Measurements from ENCODE around the gene SAMD10. TPM values are rescaled to one million over a fixed set of nuclear protein-coding genes. Genes with fewer than 3 reads are reported as not detected.
"Not testable (repeated sequence)": the region's sequence is repeated elsewhere in the genome, so short reads cannot be mapped to it uniquely, and the experiment has no call there.

Gene SAMD10
- total RNA-seq, 1 experiment from 2014 or later, result not detected

GRCh38 chr20:63969838-63970713, 9.4 kb downstream of the SAMD10 start, which contains the start of gene ZNF512B:
Gene ZNF512B, minus strand, starts transcription at chr20:63969930. Its CDS starts 1,980 bp downstream, at chr20:63967950.
- peak; percentile 16 for DNase-seq (ENCODE audit: low spot score)

- DNase-seq (ENCODE audit: low spot score), result no peak
These were observed 10.3 kb downstream of the SAMD10 start for GRCh38 chr20:63968928-63969760.

- no peak for DNase-seq (ENCODE audit: low spot score)
These were observed 11.1 kb downstream of the SAMD10 start for GRCh38 chr20:63968136-63968927.

GRCh38 chr20:63967330-63968135, 11.9 kb downstream of the SAMD10 start:
- DNase-seq (ENCODE audit: low spot score), result no peak

GRCh38 chr20:63966944-63967322, 12.5 kb downstream of the SAMD10 start:
- no peak for DNase-seq (ENCODE audit: low spot score)

GRCh38 chr20:63966172-63966943, 13.1 kb downstream of the SAMD10 start:
- DNase-seq (ENCODE audit: low spot score), result no peak

GRCh38 chr20:63964412-63964811, 15.0 kb downstream of the SAMD10 start:
- DNase-seq (ENCODE audit: low spot score), result no peak

- DNase-seq (ENCODE audit: low spot score), result no peak
These were observed 15.6 kb downstream of the SAMD10 start for GRCh38 chr20:63963784-63964301.

GRCh38 chr20:63963348-63963741, 16.1 kb downstream of the SAMD10 start:
- no peak for DNase-seq (ENCODE audit: low spot score)

GRCh38 chr20:63962426-63963347, 16.8 kb downstream of the SAMD10 start:
- DNase-seq (ENCODE audit: low spot score), result no peak

- DNase-seq (ENCODE audit: low spot score), result no peak
These were observed 17.6 kb downstream of the SAMD10 start for GRCh38 chr20:63961664-63962425.

- not testable (repeated sequence) for DNase-seq (ENCODE audit: low spot score)
These were observed 18.5 kb downstream of the SAMD10 start for GRCh38 chr20:63960654-63961621.

GRCh38 chr20:63959699-63960075, 19.8 kb downstream of the SAMD10 start:
- DNase-seq (ENCODE audit: low spot score), result no peak

GRCh38 chr20:63958964-63959698, 20.3 kb downstream of the SAMD10 start:
- no peak for DNase-seq (ENCODE audit: low spot score)

GRCh38 chr20:63958471-63958870, 21.0 kb downstream of the SAMD10 start:
- DNase-seq (ENCODE audit: low spot score), result no peak

All from H4 (cell line).